Measurements from ENCODE around the gene DTD1.

Gene DTD1

DNA sequence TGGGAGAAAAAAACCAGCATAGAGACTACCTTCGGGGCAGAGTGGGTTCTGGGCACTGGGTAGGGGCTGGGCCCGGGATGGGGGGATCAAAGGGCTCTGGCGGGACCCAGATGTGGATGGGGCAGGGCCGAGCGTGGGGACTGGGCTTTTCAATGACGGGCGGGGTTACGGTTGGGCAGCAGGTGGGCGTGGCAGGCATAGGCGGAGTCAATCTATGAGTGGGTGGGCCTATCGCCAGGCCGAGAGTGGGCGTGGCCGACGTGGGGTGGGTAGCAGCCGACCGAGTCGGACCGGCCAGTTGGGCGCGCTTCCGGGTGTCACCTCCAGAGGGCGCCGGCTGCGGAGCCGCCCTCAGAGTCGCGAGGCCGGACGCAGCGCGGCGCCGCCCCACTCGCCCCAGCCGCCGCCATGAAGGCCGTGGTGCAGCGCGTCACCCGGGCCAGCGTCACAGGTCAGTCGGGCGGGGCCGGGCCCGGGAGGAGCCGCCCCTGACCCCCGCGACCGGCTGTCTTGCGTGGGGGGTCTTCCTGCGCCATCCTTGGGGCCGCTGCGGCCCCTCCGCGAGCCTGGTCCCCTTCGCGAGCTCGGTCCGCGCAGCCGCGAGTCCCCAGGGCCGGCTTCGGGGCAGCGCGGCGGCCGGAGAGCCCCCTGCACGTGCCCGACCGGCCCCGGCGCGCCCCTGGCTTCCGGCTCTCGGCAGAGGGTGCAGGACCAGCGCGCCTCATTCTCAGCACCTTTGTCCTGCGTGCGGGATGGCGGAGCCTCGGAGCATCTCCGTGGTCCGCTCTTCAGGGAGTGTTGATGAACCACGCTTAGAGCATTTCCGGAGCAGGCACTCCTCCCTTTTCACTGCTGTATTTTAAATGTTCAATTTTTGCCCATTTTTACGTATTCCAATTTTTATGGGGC is at the start of gene DTD1:
Gene DTD1, plus strand, starts transcription at position 390 of the 909 bp plus-strand sequence. Its CDS starts 19 bp downstream, at position 409.
- Mint-ChIP-seq H3K9me3 (no peaks in the 10 kb centered on the region), H3K4me1 (peaks cover 28% of the 10 kb centered on the region), H3K27ac (peak within 1 kb of the TSS; percentile 73), H3K36me3 (no peaks in the 10 kb centered on the region), H3K4me3 (peak within 1 kb of the TSS; percentile 90), H3K27me3 (peaks cover 10% of the 10 kb centered on the region)
- peak; percentile 94 for ATAC-seq

- ATAC-seq, result no peak
- no peaks in the 10 kb centered on the region for H3K9me3 Mint-ChIP-seq
- no peak overlapping the region for H3K4me3 Mint-ChIP-seq
- peaks cover 75% of the 10 kb centered on the region for H3K36me3 Mint-ChIP-seq
- no peaks in the 10 kb centered on the region for H3K4me1 Mint-ChIP-seq
- H3K27me3 Mint-ChIP-seq, result no peaks in the 10 kb centered on the region
- no peak overlapping the region for H3K27ac Mint-ChIP-seq
Observed at GRCh38 chr20:18541741-18542140, 46.1 kb upstream of the DTD1 start.

DNA sequence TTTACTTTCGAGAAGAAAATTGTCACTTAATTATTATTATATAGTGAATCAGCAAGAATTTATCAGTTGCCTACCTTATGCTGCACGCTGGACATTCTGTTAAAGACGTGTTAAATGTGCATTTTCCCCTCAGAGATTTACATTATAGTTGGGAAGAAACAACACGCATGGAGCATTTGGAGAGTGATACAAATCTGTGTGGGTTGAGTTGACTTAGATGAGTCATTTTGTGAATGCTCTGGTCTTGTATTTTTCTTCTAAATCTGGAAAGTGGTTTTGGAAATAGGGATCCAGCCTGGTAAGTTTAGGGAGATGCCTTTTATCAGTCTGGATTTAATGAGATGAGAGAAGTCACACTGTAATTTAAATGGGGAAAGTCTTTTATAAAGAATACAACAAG is 44.6 kb upstream of the DTD1 start:
- no peak overlapping the region for H3K27ac Mint-ChIP-seq

DNA sequence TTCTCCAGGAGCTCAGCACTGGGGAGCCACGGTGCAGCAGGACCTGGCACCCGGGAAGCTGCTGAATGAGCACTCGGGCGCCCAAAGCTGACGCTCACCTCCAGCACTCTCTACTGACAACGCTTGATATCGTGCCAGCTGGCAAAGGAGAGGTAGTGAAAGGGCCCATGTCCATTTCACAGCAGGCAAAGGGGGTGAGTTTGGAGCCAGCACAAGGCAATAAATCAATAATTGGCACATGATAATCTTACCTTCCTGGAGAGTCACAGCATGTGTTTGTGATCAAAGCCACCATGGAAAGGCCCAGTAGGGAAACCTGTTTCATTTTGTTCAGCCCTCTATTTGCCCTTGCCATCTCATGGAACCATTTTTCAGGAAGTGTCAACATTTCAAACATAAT is 43.9 kb upstream of the DTD1 start:
- peaks cover 84% of the 10 kb centered on the region for H3K36me3 Mint-ChIP-seq
- no peaks in the 10 kb centered on the region for H3K9me3 Mint-ChIP-seq
- ATAC-seq, result no peak

More for the DNA sequence above, 44.6 kb upstream of the DTD1 start:
- H3K9me3 Mint-ChIP-seq, result no peaks in the 10 kb centered on the region
- no peaks in the 10 kb centered on the region for H3K27me3 Mint-ChIP-seq
- peaks cover 83% of the 10 kb centered on the region for H3K36me3 Mint-ChIP-seq
- H3K4me3 Mint-ChIP-seq, result no peak overlapping the region
- no peak for ATAC-seq
- no peaks in the 10 kb centered on the region for H3K4me1 Mint-ChIP-seq

DNA sequence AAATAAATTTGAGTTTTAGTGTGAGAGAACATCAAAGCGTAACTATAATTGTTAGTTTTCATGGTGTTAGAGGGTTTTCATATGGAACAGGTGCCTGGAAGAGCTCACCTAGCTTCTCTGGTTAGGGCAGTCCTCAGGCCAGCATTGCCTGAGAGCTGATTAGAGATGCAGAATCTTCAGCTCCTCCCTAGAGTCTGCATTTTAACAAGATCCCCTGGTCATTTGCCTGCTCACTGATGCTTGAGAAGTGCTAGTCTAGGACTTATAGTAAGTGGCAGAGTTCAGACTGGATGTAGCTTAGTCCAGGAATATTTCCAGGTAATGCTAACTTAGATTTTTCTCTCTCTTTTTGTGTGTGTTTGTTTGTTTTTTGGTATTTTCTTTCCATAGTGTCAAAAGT is 42.3 kb upstream of the DTD1 start:
- ATAC-seq, result no peak
- no peaks in the 10 kb centered on the region for H3K9me3 Mint-ChIP-seq
- no peak overlapping the region for H3K27ac Mint-ChIP-seq
- no peaks in the 10 kb centered on the region for H3K4me1 Mint-ChIP-seq
- H3K27me3 Mint-ChIP-seq, result no peaks in the 10 kb centered on the region
- peaks cover 77% of the 10 kb centered on the region for H3K36me3 Mint-ChIP-seq
- no peak overlapping the region for H3K4me3 Mint-ChIP-seq

More for the DNA sequence above, 43.9 kb upstream of the DTD1 start:
- H3K4me1 Mint-ChIP-seq, result no peaks in the 10 kb centered on the region
- H3K27ac Mint-ChIP-seq, result no peak overlapping the region
- no peak overlapping the region for H3K4me3 Mint-ChIP-seq
- no peaks in the 10 kb centered on the region for H3K27me3 Mint-ChIP-seq

DNA sequence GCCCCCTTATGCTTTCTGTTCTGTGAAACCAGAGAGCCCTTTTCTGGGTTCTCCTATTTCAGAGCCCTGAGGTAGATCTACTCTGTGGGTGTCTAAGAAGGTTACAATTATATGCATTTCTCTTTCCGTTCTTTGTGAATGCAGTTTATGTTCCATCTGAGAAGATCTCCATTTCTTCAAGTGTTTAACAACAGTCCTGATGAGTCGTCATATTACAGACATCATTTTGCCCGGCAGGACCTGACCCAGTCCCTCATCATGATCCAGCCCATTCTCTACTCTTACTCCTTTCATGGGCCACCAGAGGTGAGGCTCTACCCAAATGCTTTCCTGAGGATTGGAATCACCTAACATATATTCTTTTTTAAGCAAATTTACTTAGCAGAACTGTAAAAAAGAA is 39.4 kb upstream of the DTD1 start:
- H3K27ac Mint-ChIP-seq, result no peak overlapping the region
- no peak overlapping the region for H3K4me3 Mint-ChIP-seq
- H3K27me3 Mint-ChIP-seq, result no peaks in the 10 kb centered on the region
- H3K36me3 Mint-ChIP-seq, result peaks cover 63% of the 10 kb centered on the region
- no peaks in the 10 kb centered on the region for H3K4me1 Mint-ChIP-seq
- no peak for ATAC-seq
- H3K9me3 Mint-ChIP-seq, result no peaks in the 10 kb centered on the region

- H3K9me3 Mint-ChIP-seq, result no peaks in the 10 kb centered on the region
- no peaks in the 10 kb centered on the region for H3K27me3 Mint-ChIP-seq
- ATAC-seq, result no peak
- no peaks in the 10 kb centered on the region for H3K4me1 Mint-ChIP-seq
- no peak overlapping the region for H3K4me3 Mint-ChIP-seq
- no peak overlapping the region for H3K27ac Mint-ChIP-seq
- H3K36me3 Mint-ChIP-seq, result peaks cover 64% of the 10 kb centered on the region
Observed at GRCh38 chr20:18553746-18554145, 34.1 kb upstream of the DTD1 start.

DNA sequence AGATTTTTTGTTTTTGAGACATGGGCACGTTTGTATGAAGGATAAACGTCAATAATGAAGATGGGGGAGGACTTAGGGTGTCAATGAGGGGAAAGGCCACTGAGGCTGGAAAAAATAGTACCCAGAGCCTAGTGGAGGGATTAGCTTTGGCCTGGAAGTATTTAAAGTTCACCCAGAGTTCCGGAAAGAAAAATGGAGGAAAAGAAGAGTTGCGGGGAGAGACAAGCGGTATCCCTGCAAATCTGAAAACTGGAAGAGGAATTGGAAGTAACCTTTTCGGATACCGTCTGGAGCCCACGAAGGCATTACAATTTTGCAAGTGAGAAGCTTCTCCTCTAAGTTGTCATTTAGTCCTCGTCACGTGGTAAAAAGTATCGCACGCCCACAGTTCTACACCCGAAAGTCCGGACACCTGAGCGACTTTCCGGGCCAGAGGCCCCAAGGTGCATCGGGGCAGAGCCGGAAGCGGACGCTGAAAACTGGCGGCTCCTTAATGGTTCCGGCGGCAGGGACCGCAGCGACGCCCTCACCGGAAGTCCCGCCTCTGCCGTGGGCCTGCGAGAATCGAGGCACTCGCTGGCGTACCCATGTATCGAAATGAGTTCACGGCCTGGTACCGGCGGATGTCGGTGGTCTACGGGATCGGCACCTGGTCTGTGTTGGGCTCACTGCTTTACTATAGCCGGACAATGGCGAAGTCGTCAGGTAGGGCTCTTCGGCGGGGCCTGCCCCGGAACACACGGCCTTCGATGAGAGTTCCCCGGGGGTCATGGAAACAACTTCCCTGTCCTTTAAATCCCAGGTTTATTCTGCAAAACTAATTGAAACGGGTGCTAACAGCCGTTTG is 20.7 kb upstream of the DTD1 start, which contains the start of gene SMIM26:
Gene SMIM26, plus strand, starts transcription at position 541 of the 847 bp plus-strand sequence. Its CDS starts 47 bp downstream, at position 588.
- H3K27ac Mint-ChIP-seq, result peak within 1 kb of the TSS; percentile 91
- peaks cover 7% of the 10 kb centered on the region for H3K9me3 Mint-ChIP-seq
- ATAC-seq, result peak; percentile 99
- H3K27me3 Mint-ChIP-seq, result no peaks in the 10 kb centered on the region
- H3K4me3 Mint-ChIP-seq, result peak within 1 kb of the TSS; percentile 83
- H3K4me1 Mint-ChIP-seq, result peaks cover 26% of the 10 kb centered on the region
- peaks cover 27% of the 10 kb centered on the region for H3K36me3 Mint-ChIP-seq

- peaks cover 26% of the 10 kb centered on the region for H3K4me1 Mint-ChIP-seq
- peaks cover 27% of the 10 kb centered on the region for H3K36me3 Mint-ChIP-seq
- peaks cover 10% of the 10 kb centered on the region for H3K9me3 Mint-ChIP-seq
- H3K4me3 Mint-ChIP-seq, result peak overlapping the region; percentile 83
- no peaks in the 10 kb centered on the region for H3K27me3 Mint-ChIP-seq
- ATAC-seq, result no peak
- peak overlapping the region; percentile 91 for H3K27ac Mint-ChIP-seq
Observed at GRCh38 chr20:18567739-18568091, 20.1 kb upstream of the DTD1 start.

DNA sequence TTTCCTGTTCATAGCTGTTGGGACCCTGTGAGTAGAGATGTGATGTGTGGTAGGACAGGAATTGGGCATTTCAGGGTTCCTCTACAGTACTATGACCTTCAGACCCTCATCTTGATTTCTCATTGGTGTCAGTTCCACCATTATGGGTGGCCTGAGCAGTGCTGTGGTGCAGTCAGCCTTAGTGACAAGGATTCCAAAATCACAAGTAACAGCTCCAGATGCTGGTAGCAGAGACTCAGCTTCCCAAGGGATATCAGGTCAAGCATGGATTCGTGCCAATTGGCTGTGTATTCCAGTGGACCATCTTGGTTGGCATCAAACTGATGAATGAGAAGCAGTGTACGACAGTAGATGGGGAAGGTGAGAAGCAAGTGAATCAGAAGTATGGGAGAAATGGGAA is 16.8 kb upstream of the DTD1 start:
- peaks cover 10% of the 10 kb centered on the region for H3K9me3 Mint-ChIP-seq
- H3K4me1 Mint-ChIP-seq, result peaks cover 26% of the 10 kb centered on the region
- peaks cover 29% of the 10 kb centered on the region for H3K36me3 Mint-ChIP-seq
- no peak for ATAC-seq
- H3K27ac Mint-ChIP-seq, result no peak overlapping the region
- H3K4me3 Mint-ChIP-seq, result no peak overlapping the region
- H3K27me3 Mint-ChIP-seq, result no peaks in the 10 kb centered on the region

DNA sequence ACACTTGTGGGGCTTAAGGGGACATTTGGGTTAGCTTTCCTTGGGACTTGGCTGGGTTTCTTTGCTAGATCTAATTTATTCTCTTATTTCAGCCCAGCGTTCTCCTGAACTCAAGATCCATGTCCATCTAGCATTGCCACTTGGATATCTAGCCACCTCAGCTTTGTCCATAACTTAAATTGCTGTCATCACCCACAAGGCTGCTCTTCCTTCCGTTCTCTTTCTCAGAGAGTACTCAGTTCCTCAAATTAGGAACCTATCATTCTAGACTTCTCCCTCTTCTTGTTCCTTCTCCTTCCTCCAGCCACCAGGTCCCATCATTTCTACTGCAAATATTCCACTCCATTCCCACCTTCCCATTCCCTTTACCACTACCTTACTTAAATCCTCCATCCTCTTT is 16.3 kb upstream of the DTD1 start:
- Mint-ChIP-seq H3K9me3 (peaks cover 10% of the 10 kb centered on the region), H3K27ac (no peak overlapping the region), H3K36me3 (peaks cover 29% of the 10 kb centered on the region), H3K4me1 (peaks cover 24% of the 10 kb centered on the region), H3K27me3 (no peaks in the 10 kb centered on the region), H3K4me3 (no peak overlapping the region)
- no peak for ATAC-seq

DNA sequence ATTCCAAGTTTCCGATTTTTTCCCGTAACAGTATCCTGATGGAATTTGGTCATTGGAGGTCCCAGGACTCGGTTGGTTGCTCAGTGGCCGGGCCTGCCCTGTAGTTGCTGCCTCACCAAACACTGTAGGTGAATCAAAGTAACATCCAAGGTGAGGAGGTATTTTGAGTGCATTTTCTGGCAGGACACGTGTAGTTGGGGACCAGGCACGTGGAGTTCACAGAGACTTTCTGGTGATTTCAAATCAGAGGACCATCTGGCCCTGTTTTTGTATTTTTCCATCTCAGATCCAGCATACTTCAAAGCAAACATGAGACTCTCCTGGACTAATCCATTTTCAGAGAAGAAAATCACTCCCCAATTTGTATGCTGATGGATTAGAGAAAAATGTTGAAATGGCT is 9.9 kb upstream of the DTD1 start:
- no peaks in the 10 kb centered on the region for H3K4me1 Mint-ChIP-seq
- no peak overlapping the region for H3K4me3 Mint-ChIP-seq
- no peak overlapping the region for H3K27ac Mint-ChIP-seq
- no peak for ATAC-seq
- peaks cover 4% of the 10 kb centered on the region for H3K36me3 Mint-ChIP-seq
- no peaks in the 10 kb centered on the region for H3K9me3 Mint-ChIP-seq
- no peaks in the 10 kb centered on the region for H3K27me3 Mint-ChIP-seq

- Mint-ChIP-seq H3K27me3 (peaks cover under 1% of the 10 kb centered on the region), H3K9me3 (no peaks in the 10 kb centered on the region), H3K4me1 (no peaks in the 10 kb centered on the region), H3K4me3 (no peak overlapping the region), H3K27ac (no peak overlapping the region), H3K36me3 (no peaks in the 10 kb centered on the region)
- ATAC-seq, result no peak
Observed at GRCh38 chr20:18578581-18578980, 9.3 kb upstream of the DTD1 start.

GRCh38 chr20:18580012-18580411 is 7.8 kb upstream of the DTD1 start:
- ATAC-seq, result no peak
- no peaks in the 10 kb centered on the region for H3K9me3 Mint-ChIP-seq
- no peaks in the 10 kb centered on the region for H3K4me1 Mint-ChIP-seq
- H3K27ac Mint-ChIP-seq, result no peak overlapping the region
- no peak overlapping the region for H3K4me3 Mint-ChIP-seq
- H3K36me3 Mint-ChIP-seq, result no peaks in the 10 kb centered on the region
- peaks cover 10% of the 10 kb centered on the region for H3K27me3 Mint-ChIP-seq

DNA sequence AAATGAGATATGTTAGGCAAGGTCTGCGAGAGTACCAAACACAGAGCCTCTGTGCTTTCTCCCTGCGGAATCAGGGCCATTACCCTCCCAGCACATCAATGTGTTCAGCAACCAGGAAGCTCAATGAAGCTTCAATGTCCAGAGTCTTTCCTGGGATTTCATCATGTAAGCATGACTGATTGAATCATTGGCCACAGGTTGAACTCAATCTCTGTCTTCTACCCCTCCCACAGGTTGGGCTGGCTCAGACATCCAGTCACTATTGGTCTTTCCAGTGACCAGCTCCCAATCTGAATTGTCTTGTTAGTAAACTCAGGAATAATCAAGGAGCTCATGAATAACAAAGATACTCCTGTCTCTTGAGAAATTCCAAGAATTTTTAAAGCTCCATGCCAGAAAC is 2.7 kb upstream of the DTD1 start:
- Mint-ChIP-seq H3K4me3 (no peak overlapping the region), H3K27ac (no peak overlapping the region), H3K36me3 (no peaks in the 10 kb centered on the region), H3K9me3 (no peaks in the 10 kb centered on the region), H3K27me3 (peaks cover 10% of the 10 kb centered on the region), H3K4me1 (peaks cover 28% of the 10 kb centered on the region)
- no peak for ATAC-seq
